Inferior parietal cortex (tissue), 1 donor: ENCODE results near the gene TDRD10.

Source experiments
- DNase-seq: peaks from one replicate; pipeline ENCODE4 v3.0.0-alpha.2; 2016; ENCODE audit errors: extremely low spot score

Gene TDRD10, protein sequence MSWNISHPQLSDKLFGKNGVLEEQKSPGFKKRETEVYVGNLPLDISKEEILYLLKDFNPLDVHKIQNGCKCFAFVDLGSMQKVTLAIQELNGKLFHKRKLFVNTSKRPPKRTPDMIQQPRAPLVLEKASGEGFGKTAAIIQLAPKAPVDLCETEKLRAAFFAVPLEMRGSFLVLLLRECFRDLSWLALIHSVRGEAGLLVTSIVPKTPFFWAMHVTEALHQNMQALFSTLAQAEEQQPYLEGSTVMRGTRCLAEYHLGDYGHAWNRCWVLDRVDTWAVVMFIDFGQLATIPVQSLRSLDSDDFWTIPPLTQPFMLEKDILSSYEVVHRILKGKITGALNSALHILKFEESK

DNA sequence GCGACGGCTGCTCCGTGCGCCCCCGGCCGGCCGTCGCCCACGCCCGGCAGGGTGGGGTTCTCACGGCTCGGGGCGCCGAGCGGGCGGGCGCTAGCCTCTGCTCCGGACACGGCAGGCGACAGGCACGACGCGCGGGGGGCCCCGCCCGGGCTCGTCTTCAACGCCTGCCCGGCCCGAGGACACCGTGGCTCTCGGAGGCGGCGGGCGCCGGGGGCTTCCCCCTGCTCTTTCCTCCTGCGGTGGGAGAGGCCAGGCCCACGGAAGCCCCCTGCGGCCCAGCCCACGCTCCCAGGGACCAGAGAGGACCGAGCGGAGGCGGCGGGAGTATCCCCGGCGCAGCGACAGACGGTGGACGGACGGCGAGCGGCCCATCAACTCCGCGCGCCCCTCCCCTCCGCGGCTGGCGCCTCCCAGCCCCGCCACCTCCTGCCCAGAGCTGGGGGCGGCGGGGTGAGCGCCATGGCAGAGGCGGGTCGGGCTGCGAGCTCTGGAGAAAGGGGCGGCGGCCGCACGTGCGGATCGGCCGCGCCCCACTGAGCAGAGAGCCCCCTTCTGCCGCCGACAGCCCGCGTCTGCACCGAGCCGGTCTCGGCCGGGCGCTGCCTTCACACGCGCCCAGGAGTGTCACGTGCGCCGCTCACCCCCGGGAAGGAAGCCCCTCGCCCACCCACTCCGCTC lies at the start of gene TDRD10, which contains the start of gene SHE:
Gene TDRD10 (plus strand): TSS at position 154 of the 678 bp plus-strand sequence. CDS start 4,685 bp downstream, outside the sequence.
Gene SHE (minus strand): TSS at position 347 of the 678 bp plus-strand sequence. CDS start 386 bp downstream, outside the sequence.
- no peak for DNase-seq

DNA sequence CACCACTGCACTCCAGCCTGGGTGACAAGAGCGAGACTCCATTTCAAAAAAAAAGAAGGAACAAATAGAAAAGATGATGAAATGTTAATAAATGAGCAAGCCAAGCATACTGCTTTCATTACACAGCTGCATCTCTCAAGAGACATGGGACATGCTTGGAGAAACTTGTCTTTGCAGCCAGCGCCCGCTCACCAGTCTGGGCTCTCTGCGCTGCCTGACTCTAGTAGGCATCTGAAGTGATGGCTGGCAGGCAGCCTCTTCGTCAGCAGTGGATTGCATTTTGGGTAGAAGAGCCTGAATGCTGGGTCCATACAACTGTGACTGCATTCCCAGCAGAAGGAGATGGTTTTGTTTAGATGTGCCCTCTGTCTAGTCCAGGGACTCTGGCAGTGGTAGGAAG lies 48.9 kb upstream of the TDRD10 start:
- DNase-seq: no peak

DNA sequence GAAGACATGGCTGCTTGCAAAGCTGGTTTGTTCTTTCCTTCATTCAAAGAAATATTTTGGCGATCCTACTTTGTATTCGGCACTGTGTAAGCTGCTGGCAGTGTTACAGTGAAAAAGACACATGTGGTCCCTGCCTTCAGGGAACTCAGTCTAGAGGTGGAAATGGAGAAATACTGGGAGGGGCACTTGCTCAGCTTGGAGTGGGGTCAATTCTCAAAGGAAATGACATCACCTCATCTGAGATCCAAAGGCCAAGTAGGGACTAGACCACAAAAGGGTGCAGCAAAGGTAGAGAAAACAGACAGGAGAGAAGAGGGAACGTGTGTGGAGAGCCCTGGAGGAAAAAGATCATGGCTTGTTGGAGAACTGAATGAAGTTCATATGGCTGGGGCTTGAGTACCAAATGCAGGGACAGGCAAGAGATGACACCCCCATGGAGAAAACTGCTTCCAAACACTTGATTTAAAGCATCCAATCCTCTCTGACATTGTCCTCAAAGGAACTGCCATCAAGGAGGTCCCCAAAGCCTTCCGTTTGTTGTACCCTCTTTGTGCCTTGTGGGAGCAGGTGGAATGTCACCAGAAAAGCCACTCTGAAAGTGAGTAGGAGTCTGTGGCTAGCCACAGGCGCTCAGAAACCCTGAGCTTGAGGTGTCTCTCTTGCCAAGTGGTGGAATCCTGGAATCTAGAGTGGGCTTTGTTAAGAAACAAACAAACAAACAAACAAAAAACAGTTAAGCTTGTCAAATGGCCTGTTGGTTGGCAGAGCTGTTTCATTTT lies 48.3 kb upstream of the TDRD10 start:
- no peak for DNase-seq

DNA sequence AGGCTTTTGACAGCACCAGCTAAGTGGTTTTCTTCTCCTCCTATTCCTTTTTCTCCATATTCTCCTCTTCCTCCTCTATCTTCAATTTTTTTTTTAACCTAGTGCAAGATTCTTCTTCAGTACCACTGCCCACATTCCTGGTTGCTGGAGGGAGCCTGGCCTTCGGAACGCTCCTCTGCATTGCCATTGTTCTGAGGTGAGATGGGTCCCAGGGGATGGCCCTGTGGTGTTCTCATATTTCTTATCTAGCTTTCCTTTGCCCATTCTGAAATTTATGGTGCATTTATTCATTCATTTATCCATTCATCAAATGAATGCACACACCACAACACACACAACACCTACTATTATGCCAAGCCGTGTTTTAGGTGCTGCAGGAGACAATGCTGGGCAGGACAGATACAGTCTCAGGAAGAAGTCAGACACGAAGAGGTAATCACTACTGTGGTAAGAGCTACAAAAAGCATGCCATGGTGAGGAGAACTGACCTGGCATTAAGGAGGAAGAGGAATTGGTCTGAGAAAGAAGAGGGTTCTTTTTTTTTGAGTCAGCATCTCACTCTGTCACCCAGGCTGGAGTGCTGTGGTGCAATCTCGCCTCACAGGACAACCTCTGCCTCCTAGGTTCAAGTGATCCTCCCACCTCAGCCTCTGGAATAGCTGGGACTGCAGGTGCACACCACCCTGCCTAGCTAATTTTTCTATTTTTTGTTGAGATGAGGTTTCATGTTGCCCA lies 47.5 kb upstream of the TDRD10 start:
- DNase-seq: no peak

DNA sequence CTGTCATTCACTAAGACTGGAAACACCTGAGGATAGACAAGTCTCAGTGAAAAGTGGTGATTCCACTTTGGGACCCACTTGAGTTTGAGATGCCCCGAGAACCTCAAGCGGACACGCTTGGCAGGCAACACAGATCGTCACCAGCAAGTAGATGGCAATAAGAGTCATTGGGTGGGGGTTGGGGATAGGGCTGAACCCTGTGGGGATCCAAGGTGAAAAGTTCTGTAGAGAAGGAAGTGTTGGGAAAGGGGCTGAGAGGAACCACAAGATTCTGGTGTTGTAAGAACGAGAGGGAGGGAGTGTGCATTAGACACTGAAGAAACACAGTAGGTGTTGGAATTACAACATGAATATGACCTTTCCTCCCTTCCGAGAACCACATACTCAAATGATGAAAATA lies 45.4 kb upstream of the TDRD10 start:
- DNase-seq: no peak

DNA sequence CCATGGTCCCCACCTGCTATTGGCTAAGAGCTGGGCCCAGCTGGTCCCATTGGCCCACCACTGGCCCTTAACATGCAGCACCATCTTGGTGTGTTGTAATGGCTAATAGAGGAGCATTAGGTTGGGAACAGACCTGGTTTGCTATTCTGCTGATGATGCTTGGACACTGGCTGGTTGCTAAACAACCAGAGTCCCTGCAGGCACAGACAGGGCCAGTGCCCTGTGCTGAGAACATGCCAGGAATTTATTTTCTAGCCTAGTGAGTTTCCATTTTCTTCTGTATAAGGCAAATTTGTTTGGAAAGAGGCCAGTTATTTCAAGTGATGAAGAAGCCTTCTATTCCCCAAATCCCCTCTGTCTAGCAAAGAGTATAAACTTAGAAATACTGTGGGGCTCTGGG lies 42.9 kb upstream of the TDRD10 start:
- DNase-seq: no peak

DNA sequence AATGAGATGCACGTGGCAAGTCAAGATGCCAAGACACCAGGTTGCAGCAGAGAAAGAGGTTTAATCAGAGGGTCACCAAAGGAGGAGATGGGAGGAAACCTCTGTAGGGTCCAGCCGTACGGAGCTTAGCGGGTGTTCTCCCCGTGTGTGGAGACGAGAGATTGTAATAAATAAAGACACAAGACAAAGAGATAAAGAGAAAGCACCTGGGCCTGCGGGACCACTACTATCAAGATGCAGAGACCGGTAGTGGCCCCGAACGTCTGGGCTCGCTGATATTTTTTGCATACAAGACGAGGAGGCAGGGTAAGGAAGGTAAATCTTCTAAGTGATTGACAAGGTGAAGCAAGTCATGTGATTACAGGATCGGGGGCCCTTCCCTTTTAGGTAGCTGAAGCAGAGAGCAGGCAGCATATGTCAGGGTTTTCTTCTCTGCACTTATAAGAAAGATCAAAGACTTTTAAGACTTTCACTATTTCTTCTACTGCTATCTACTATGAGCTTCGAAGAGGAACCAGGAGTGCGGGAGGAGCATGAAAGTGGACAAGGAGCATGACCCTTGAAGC lies 41.2 kb upstream of the TDRD10 start:
- DNase-seq: no peak

DNA sequence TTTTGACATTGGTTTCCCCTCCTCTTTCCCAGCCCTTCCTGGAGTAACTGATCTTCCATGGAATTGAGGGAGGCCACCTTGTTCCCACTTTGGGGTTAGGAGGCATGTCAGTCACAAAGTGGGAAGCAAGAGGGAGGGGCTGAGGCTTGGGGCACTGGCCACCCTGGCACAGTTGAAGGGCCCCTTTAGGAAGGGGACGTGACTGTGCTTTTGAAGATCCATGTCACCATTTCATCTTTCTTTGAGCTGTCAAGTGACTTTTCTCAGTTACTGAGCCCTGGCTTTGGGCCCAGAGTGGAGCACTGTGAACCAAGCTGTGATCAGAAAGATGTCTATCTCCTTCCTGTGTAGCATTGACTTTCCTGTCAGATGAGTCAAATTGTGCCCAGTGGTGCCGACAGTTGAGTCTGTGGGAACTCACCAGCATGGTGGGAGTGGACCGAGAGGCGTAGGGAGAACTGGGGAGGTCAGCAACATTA lies 38.5 kb upstream of the TDRD10 start:
- no peak for DNase-seq

DNA sequence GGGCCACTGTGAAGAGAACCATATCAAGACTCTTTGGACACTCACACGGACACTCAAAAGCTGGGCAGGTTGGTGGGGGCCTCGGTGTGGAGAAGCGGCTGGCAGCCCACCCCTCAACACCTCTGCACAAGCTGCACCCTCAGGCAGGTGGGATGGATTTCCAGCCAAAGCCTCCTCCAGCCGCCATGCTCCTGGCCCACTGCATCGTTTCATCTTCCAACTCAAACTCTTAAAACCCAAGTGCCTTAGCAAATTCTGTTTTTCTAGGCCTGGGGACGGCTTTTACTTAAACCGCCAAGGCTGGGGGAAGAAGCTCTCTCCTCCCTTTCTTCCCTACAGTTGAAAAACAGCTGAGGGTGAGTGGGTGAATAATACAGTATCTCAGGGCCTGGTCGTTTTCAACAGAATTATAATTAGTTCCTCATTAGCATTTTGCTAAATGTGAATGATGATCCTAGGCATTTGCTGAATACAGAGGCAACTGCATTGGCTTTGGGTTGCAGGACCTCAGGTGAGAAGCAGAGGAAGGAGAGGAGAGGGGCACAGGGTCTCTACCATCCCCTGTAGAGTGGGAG lies 36.3 kb upstream of the TDRD10 start:
- no peak for DNase-seq

DNA sequence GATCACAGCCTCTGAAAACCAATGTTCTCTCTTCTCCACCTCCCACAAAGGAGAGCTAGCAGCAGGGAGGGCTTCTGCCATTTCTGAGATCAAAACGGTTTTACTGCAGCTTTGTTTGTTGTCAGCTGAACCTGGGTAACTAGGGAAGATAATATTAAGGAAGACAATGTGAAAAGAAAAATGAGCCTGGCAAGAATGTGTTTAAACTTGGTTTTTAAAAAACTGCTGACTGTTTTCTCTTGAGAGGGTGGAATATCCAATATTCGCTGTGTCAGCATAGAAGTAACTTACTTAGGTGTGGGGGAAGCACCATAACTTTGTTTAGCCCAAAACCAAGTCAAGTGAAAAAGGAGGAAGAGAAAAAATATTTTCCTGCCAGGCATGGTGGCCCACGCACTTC lies 35.8 kb upstream of the TDRD10 start:
- DNase-seq: no peak

DNA sequence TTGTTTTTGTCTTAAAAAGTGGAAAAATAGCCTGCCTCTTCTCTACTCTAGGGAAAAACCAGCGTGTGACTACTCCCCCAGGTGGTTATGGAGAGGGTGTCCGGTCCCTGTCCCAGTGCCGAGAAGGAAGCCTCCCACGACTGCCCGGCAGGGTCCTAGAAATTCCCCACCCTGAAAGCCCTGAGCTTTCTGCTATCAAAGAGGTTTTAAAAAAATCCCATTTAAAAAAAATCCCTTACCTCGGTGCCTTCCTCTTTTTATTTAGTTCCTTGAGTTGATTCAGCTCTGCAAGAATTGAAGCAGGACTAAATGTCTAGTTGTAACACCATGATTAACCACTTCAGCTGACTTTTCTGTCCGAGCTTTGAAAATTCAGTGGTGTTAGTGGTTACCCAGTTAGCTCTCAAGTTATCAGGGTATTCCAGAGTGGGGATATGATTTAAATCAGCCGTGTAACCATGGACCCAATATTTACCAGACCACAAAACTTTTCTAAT lies 35.0 kb upstream of the TDRD10 start:
- DNase-seq: no peak

DNA sequence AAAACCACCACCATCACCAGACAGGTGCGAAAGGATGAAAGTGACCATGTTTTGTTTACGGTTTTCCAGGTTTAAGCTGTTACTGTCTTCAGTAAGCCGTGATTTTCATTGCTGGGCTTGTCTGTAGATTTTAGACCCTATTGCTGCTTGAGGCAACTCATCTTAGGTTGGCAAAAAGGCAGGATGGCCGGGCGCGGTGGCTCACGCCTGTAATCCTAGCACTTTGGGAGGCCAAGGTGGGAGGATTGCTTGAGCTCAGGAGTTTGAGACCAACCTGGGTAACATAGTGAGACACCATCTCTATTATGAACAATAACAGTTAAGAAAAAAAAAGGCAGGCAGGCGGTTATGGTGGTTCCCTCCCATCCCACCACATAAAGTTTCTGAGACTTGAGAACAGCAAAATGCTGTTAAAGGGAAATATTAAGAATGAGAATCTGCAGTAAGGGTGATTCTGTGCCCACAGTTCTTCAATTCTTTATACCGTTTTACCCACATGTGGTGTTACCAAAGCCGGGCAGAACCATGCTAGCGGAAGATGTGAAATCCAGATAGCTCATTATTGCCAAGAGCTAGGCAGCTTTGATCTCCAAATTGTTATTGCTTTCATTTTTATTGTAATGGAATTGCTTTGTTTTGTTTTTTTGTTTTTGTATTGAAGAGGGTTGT lies 34.5 kb upstream of the TDRD10 start:
- DNase-seq: no peak

DNA sequence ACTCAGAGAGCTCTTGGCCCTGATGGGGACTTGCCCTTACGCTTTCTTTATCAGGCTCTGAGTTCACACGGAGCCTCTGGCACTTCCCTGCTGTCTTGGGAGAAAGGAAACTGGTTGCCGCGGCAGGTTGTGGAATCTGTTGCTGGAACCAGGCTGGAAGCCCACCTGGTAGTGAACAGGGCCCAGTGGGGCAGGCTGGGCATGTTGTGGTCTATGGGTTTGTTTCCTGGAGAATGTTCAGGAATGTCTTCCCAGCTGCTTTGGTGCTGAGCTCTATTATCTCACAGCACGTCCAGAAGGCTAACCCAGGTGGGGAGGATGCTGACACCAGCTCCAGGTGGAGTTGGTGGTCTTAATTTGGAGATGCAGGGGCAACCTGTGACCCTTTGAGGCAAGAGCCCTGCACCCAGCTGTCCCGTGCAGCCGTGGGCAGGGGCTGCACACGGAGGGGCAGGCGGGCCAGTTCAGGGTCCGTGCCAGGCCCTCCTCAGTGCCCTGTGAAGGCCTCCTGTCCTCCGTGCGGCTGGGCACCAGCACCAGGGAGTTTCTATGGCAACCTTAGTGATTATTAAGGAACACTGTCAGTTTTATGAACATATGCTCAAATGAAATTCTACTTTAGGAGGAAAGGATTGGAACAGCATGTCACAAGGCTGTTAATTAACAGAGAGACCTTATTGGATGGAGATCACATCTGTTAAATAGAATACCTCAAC lies 33.3 kb upstream of the TDRD10 start:
- DNase-seq: no peak

DNA sequence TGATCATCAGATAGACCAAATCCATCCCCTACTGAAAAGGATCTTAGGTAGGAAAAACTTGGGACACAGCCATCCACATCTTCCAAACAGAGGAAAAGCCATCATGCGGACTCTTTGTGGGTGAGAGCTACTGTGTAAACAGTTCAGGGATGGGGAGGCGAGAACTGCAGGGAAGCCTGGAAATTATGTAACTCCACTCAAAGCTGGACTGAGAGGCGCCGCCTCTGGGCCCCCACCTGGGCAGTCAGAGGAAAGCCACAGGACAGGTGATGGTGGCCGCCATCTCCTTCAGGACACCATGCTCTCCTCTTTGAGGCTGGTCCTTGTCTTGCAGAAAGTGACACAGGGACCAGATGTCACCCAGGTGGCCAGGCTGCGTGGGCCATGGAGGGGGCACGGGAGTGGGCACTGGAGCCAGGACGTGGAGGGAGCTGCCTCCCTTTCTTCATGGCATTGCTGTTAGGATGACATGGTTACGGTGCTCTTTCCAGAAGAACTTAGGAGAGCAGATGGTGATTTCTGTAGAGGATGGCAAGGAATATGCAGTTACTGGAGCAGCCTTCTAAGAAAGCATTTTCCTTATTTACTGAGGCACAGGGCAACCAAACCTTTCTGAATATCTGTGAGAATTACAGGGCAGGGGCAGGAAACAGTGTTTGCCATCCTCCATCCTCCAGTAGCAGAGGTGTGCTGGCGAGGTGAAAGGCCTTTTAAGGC lies 32.0 kb upstream of the TDRD10 start:
- DNase-seq: no peak

DNA sequence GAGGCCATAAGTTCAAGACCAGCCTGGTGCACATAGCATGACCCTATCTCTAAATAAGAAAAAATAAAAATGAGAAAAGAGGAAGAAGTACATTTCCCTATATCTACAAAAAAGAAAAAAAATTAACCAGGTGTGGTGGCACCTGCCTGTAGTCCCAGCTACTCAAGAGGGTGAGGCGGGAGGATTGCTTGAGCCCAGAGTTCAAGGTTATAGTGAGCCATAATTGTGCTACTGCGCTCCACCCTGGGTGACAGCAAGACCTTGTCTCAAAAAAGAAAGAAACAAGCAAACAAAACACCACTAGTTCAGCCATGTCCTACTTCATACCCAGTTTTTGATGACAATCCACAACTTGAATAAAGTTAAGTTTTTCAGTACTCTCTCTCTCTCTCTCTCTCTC lies 30.7 kb upstream of the TDRD10 start:
- DNase-seq: no peak

DNA sequence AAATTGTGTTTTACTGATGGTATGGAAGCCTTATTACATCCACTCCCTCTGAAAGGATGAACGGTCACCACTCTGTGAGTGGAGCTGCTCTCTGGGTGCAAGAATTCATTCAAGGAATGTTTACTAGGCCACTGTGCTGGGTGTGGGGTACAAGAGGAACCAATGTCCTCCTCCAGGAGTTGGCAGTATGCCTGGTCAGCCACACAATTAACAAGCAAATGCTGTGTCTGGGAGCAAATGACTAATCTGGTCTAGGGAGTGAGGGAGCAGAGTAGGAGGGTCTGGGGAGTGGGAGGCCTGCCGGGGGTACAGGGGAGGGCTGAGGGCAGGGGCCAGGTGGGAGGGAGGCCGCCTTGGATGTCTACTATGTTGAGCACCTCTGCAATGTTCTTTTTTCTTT lies 27.2 kb upstream of the TDRD10 start:
- peak; percentile 88 for DNase-seq

DNA sequence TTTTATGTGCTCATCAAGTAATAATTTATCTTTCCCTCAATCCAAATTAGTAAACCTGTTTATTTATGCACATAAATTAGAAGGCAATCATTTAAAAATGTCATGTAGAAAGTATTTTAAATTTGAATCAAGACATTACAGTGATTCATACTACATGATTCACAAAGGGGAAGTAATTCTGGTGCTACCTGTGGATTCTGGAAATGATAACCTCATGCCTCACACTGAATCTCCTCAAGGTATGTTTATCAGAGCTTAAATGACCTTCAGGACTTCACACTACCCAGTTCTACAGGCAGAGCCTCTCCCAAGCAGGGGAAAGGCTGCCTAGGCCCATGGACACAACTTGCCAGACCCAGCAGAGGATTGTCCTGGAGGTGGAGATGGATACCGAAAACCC lies 25.2 kb upstream of the TDRD10 start:
- DNase-seq: no peak

DNA sequence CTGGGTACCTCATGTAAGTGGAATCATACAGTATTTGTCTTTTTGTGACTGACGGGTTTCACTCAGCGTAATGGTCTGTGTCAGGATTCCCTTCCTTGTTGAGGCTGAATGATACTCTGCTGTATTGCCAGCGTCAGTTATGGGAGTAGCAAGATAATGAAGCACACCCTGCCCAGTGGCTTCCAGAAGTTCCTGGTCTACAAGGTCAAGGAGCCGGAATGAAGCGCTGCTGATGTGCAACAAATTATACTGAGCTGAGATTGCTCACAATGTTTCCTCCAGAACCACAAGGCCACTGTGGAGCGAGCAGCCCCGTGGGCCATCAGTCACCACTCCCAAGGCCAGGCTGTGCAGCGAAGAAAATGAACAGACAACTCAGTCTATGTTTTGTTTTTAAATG lies 24.0 kb upstream of the TDRD10 start:
- no peak for DNase-seq

DNA sequence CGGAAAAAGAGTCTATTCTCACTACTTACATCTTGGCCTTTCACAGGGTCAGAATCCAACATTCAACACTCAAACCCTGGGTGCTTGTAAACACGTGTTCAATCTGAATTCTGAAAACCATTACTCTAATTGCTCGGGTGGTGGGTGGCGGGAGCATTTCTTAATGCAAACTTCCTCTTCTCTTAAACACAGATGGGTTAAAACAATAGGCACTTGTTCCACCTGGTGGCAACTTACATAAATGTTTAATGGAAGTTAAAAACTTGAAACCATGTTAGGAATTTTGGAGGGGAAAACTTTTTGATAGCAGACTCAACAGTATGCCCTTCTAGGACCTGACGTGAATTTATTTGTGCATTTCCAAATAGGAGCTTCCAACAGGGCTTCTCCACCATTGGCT lies 23.4 kb upstream of the TDRD10 start:
- DNase-seq: no peak
